GM21619 (cell line): ENCODE measurements around the gene GRID1.

Source experiments
- ATAC-seq: cut with Tn5 transposase; IDR thresholded peaks from one replicate; pipeline ENCODE4 v1.9.1; 2021; ENCODE audit not compliant: unreplicated experiment

The GRID1 gene

GRCh38 chr10:86153751-86154150, 212.8 kb downstream of the GRID1 start:
- ATAC-seq: no peak

- ATAC-seq: no peak
Measured at GRCh38 chr10:86152911-86153310, 213.7 kb downstream of the GRID1 start.

GRCh38 chr10:86152354-86152753, 214.2 kb downstream of the GRID1 start:
- no peak for ATAC-seq

GRCh38 chr10:86151613-86152012, 215.0 kb downstream of the GRID1 start:
- no peak for ATAC-seq

GRCh38 chr10:86149257-86149656, 217.3 kb downstream of the GRID1 start:
- ATAC-seq: no peak

GRCh38 chr10:86148117-86148516, 218.5 kb downstream of the GRID1 start:
- ATAC-seq: no peak

GRCh38 chr10:86144301-86144700, 222.3 kb downstream of the GRID1 start:
- ATAC-seq: no peak

GRCh38 chr10:86141896-86142295, 224.7 kb downstream of the GRID1 start:
- ATAC-seq: no peak

- ATAC-seq: no peak
Measured at GRCh38 chr10:86139066-86139657, 227.4 kb downstream of the GRID1 start.

- no peak for ATAC-seq
Measured at GRCh38 chr10:86138551-86139065, 228.0 kb downstream of the GRID1 start.

- no peak for ATAC-seq
Measured at GRCh38 chr10:86137561-86137960, 229.0 kb downstream of the GRID1 start.

- ATAC-seq: no peak
Measured at GRCh38 chr10:86136934-86137333, 229.7 kb downstream of the GRID1 start.

GRCh38 chr10:86135191-86135590, 231.4 kb downstream of the GRID1 start:
- no peak for ATAC-seq

- no peak for ATAC-seq
Measured at GRCh38 chr10:86130737-86131475, 235.7 kb downstream of the GRID1 start.

GRCh38 chr10:86130041-86130440, 236.6 kb downstream of the GRID1 start:
- no peak for ATAC-seq

GRCh38 chr10:86128360-86128759, 238.2 kb downstream of the GRID1 start:
- ATAC-seq: no peak

GRCh38 chr10:86127274-86127819, 239.2 kb downstream of the GRID1 start:
- no peak for ATAC-seq

- ATAC-seq: no peak
Measured at GRCh38 chr10:86124734-86125133, 241.9 kb downstream of the GRID1 start.

- no peak for ATAC-seq
Measured at GRCh38 chr10:86123715-86124114, 242.9 kb downstream of the GRID1 start.

GRCh38 chr10:86123304-86123703, 243.3 kb downstream of the GRID1 start:
- ATAC-seq: no peak

GRCh38 chr10:86122646-86123045, 243.9 kb downstream of the GRID1 start:
- ATAC-seq: no peak

GRCh38 chr10:86121200-86121599, 245.4 kb downstream of the GRID1 start:
- ATAC-seq: no peak
